GM18505 (cell line): ENCODE results near the gene LUC7L2.

Experiments
- ATAC-seq: cut with Tn5 transposase; IDR thresholded peaks from one replicate; pipeline ENCODE4 v1.9.1; 2021; ENCODE audit not compliant: unreplicated experiment
- POLR2A ChIP-seq: IDR thresholded peaks from 4 replicates; pipeline ENCODE4 v1.6.1; 2011; ENCODE audit warnings: borderline replicate concordance; ENCODE audit not compliant: insufficient read depth, insufficient read length; ENCODE audit errors: extremely low read depth

The LUC7L2 gene

GRCh38 chr7:139362981-139363380 lies 3.3 kb downstream of the LUC7L2 start:
- no peak for ATAC-seq
- no peak for TF ChIP-seq POLR2A

- TF ChIP-seq POLR2A: no peak
- no peak for ATAC-seq
These were observed 5.6 kb downstream of the LUC7L2 start for GRCh38 chr7:139365336-139365735.

- no peak for ATAC-seq
- TF ChIP-seq POLR2A: no peak
These were observed 6.7 kb downstream of the LUC7L2 start for GRCh38 chr7:139366400-139366799.

- no peak for TF ChIP-seq POLR2A
- ATAC-seq: no peak
These were observed 7.9 kb downstream of the LUC7L2 start for GRCh38 chr7:139367438-139368155.

GRCh38 chr7:139370301-139370942 lies 10.7 kb downstream of the LUC7L2 start:
- no peak for ATAC-seq
- no peak for TF ChIP-seq POLR2A

GRCh38 chr7:139370943-139371313 lies 11.2 kb downstream of the LUC7L2 start:
- no peak for ATAC-seq

GRCh38 chr7:139374246-139374645 lies 14.6 kb downstream of the LUC7L2 start:
- TF ChIP-seq POLR2A: no peak
- ATAC-seq: no peak

More at GRCh38 chr7:139370943-139371313, 11.2 kb downstream of the LUC7L2 start:
- TF ChIP-seq POLR2A: no peak

GRCh38 chr7:139382439-139382838 lies 22.7 kb downstream of the LUC7L2 start:
- no peak for ATAC-seq
- TF ChIP-seq POLR2A: no peak

- no peak for ATAC-seq
- no peak for TF ChIP-seq POLR2A
These were observed 24.9 kb downstream of the LUC7L2 start for GRCh38 chr7:139384611-139385010.

- TF ChIP-seq POLR2A: no peak
- no peak for ATAC-seq
These were observed 27.9 kb downstream of the LUC7L2 start for GRCh38 chr7:139387594-139387993.

- ATAC-seq: no peak
- TF ChIP-seq POLR2A: no peak
These were observed 29.4 kb downstream of the LUC7L2 start for GRCh38 chr7:139389091-139389490.

GRCh38 chr7:139389774-139390173 lies 30.1 kb downstream of the LUC7L2 start:
- ATAC-seq: no peak
- TF ChIP-seq POLR2A: no peak

- no peak for TF ChIP-seq POLR2A
- ATAC-seq: no peak
These were observed 34.0 kb downstream of the LUC7L2 start for GRCh38 chr7:139393621-139394211.

- TF ChIP-seq POLR2A: no peak
- ATAC-seq: no peak
These were observed 34.8 kb downstream of the LUC7L2 start for GRCh38 chr7:139394540-139394939.
